GM23248 (cell line): ENCODE data around the gene RBM41. TPM values are rescaled to one million over a fixed set of nuclear protein-coding genes. Genes with fewer than 3 reads are reported as not detected.
A peak's percentile ranks its signal among the peaks of the same experiment; 100 is the strongest.

ENCODE experiments used
- DNase-seq: peaks from one replicate; pipeline ENCODE4 v3.0.0-alpha.2; 2015
- H2AFZ ChIP-seq: fragments of 200-600 bp; sonication (generic); 2 replicates; pipeline ENCODE4 v1.6.1; 2016; ENCODE audit warnings: antibody characterized with exemption
- H3F3A ChIP-seq: fragments of 200-600 bp; sonication (generic); 2 replicates; pipeline ENCODE4 v1.6.1; 2016; ENCODE audit warnings: mild to moderate bottlenecking, antibody characterized with exemption, mixed run types; ENCODE audit not compliant: insufficient read depth
- H3K27ac ChIP-seq: fragments of 200-600 bp; sonication (generic); 2 replicates; pipeline ENCODE4 v1.5.1; 2016; ENCODE audit warnings: mild to moderate bottlenecking
- H3K27me3 ChIP-seq: fragments of 200-600 bp; sonication (generic); replicated peaks from 2 replicates; pipeline ENCODE4 v1.6.1; 2016; ENCODE audit warnings: mild to moderate bottlenecking; ENCODE audit not compliant: insufficient read depth
- H3K36me3 ChIP-seq: fragments of 200-600 bp; sonication (generic); 2 replicates; pipeline ENCODE4 v1.6.1; 2016; ENCODE audit warnings: low read depth, mild to moderate bottlenecking
- H3K4me1 ChIP-seq: fragments of 200-600 bp; sonication (generic); 2 replicates; pipeline ENCODE4 v1.6.1; 2016; ENCODE audit warnings: mild to moderate bottlenecking; ENCODE audit not compliant: insufficient read depth
- H3K4me2 ChIP-seq: fragments of 200-600 bp; sonication (generic); one replicate; pipeline ENCODE4 v1.6.1; 2016; ENCODE audit warnings: mild to moderate bottlenecking; ENCODE audit not compliant: unreplicated experiment
- H3K4me3 ChIP-seq: fragments of 200-600 bp; sonication (generic); 2 replicates; pipeline ENCODE4 v1.5.1; 2016; ENCODE audit warnings: mild to moderate bottlenecking
- H3K79me2 ChIP-seq: fragments of 200-600 bp; sonication (generic); 2 replicates; pipeline ENCODE4 v1.6.1; 2016; ENCODE audit warnings: mild to moderate bottlenecking; ENCODE audit not compliant: insufficient read depth
- H3K9ac ChIP-seq: fragments of 200-600 bp; sonication (generic); 2 replicates; pipeline ENCODE4 v1.6.1; 2016; ENCODE audit warnings: mild to moderate bottlenecking
- H3K9me2 ChIP-seq: fragments of 200-600 bp; sonication (generic); 2 replicates; pipeline ENCODE4 v1.6.1; 2016; ENCODE audit warnings: mixed run types, mild to moderate bottlenecking, moderate library complexity; ENCODE audit not compliant: insufficient read depth
- H3K9me3 ChIP-seq: fragments of 200-600 bp; sonication (generic); one replicate; pipeline ENCODE4 v1.6.1; 2017; ENCODE audit warnings: low read depth
- H4K20me1 ChIP-seq: fragments of 200-600 bp; sonication (generic); 2 replicates; pipeline ENCODE4 v1.6.0; 2016; ENCODE audit not compliant: insufficient read depth
- EZH2 ChIP-seq: fragments of 200-600 bp; sonication (generic); IDR thresholded peaks from 2 replicates; pipeline ENCODE4 v1.6.1; 2018; ENCODE audit warnings: antibody characterized with exemption, mild to moderate bottlenecking; ENCODE audit not compliant: insufficient read depth, poor library complexity, severe bottlenecking
- EZH2phosphoT487 ChIP-seq: fragments of 200-600 bp; sonication (generic); IDR thresholded peaks from 2 replicates; pipeline ENCODE4 v1.6.1; 2018; ENCODE audit warnings: antibody characterized with exemption, moderate library complexity, mild to moderate bottlenecking, low read depth; ENCODE audit not compliant: insufficient read depth
- whole genome bisulfite sequencing, 2 experiments: methylation state at CpG; one replicate each; pipeline ENCODE4 v1.1.6; 2015 to 2017; ENCODE audit warnings: low lambda C conversion rate in 2 of 2, low coverage in 1 of 2; ENCODE audit errors: missing lambda C conversion rate in 2 of 2; 5-methylcytosine and 5-hydroxymethylcytosine counted together
- in situ Hi-C: fragments of 300-500 bp; cut with MboI; formaldehyde crosslinking; loops from 2 replicates; pipeline ENCODE4 v1.15.0; 2020
- polyA plus RNA-seq: library from polyadenylated mRNA; unstranded; fragments of >200 nt; fragmentation: Nextera tagmentation; extraction: Ambion mirVana; gene quantifications from 2 replicates; pipeline ENCODE4 v1.2.1, GENCODE V29; 2016
- total RNA-seq: library from RNA; depleted of rRNA; stranded (reverse); fragments of >200 nt; shearing (Covaris generic); gene quantifications from 2 replicates; pipeline ENCODE4 v1.2.3, GENCODE V29; 2014; rRNA removed

The RBM41 gene
- total and polyA plus RNA-seq, 2 experiments from 2014 or later: 4.9 to 12.2 TPM

DNA sequence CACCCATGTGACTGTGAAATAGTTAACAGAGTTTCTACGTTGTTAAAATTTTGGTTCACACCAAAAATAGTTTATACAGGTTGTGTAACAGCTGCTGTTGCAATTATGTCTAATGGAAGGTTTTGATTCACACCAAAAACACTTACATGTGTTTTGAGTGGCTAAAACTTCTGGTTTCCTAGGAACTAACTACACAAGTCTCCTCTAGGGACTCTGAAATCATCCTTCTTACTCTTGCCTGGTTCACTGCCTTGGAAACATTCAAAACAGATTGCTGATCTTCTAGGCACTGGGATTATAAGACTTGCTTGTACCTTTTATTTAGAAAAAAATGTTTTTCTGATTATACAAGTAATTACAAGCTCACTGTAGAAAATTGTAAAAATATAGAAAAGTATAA lies 103.7 kb downstream of the RBM41 start:
- Histone ChIP-seq H4K20me1 (no peaks in the 10 kb centered on the region), H3K9ac (no peak overlapping the region), H3K36me3 (no peaks in the 10 kb centered on the region), H3K4me1 (no peaks in the 10 kb centered on the region), H2AFZ (no peak overlapping the region), H3K27ac (no peak overlapping the region), H3F3A (no peaks in the 10 kb centered on the region), H3K9me2 (no peaks in the 10 kb centered on the region), H3K79me2 (no peaks in the 10 kb centered on the region), H3K4me3 (no peak overlapping the region), H3K27me3 (no peaks in the 10 kb centered on the region), H3K4me2 (no peak overlapping the region), H3K9me3 (no peaks in the 10 kb centered on the region)
- TF ChIP-seq EZH2: no peak
- no peak for TF ChIP-seq EZH2phosphoT487
- 0% methylated on average over 1 of the region's 1 CpG for WGBS, 2 experiments
- peak; percentile 58 for DNase-seq
- in situ Hi-C loops: no loop called here

Other genes with a start within 250 kb of the RBM41 start
- not detected in 2 replicates for gene RIPPLY1, start 215.5 kb downstream of the RBM41 start, total RNA-seq
- gene RIPPLY1, start 215.5 kb downstream of the RBM41 start, polyA plus RNA-seq: not detected in 2 replicates
- not detected in 2 replicates for gene CLDN2, start 198.4 kb downstream of the RBM41 start, total RNA-seq
- gene CLDN2, start 198.4 kb downstream of the RBM41 start, polyA plus RNA-seq: not detected in 2 replicates
- 23.7 and 24.8 TPM in 2 replicates for gene MORC4, start 118.6 kb downstream of the RBM41 start, total RNA-seq
- 12.3 and 13.4 TPM in 2 replicates for gene MORC4, start 118.6 kb downstream of the RBM41 start, polyA plus RNA-seq
- not detected in 2 replicates for gene NUP62CL, start 87.6 kb upstream of the RBM41 start, total RNA-seq
- gene NUP62CL, start 87.6 kb upstream of the RBM41 start, polyA plus RNA-seq: not detected in 2 replicates
- gene DNAAF6, start 87.8 kb upstream of the RBM41 start, total RNA-seq: not detected in 2 replicates
- not detected in 2 replicates for gene DNAAF6, start 87.8 kb upstream of the RBM41 start, polyA plus RNA-seq